IMR-90 (cell line): ENCODE measurements around the gene FAM131C.

Experiments
- BHLHE40 ChIP-seq: fragments of 150-350 bp; IDR thresholded peaks from 2 replicates; pipeline ENCODE4 v1.6.1; 2016; ENCODE audit warnings: mild to moderate bottlenecking, low read depth, low read length
- CEBPB ChIP-seq: IDR thresholded peaks from 2 replicates; pipeline ENCODE4 v1.6.1; 2012; ENCODE audit warnings: low read depth, low read length, improper control_type of control experiment
- CHD1 ChIP-seq: IDR thresholded peaks from 2 replicates; pipeline ENCODE4 v1.6.1; 2012; ENCODE audit warnings: low read depth, low read length, improper control_type of control experiment
- CTCF ChIP-seq: conservative IDR thresholded peaks from 2 replicates; pipeline ENCODE4 v1.5.1; 2012; ENCODE audit warnings: mild to moderate bottlenecking, low read depth, low read length, improper control_type of control experiment
- ELK1 ChIP-seq: fragments of 150-350 bp; IDR thresholded peaks from 2 replicates; pipeline ENCODE4 v1.6.1; 2016; ENCODE audit warnings: low read depth, mild to moderate bottlenecking, low read length, moderate library complexity, borderline replicate concordance
- FOS ChIP-seq: fragments of 150-350 bp; IDR thresholded peaks from 2 replicates; pipeline ENCODE4 v1.6.1; 2016; ENCODE audit warnings: low read depth, low read length
- MAZ ChIP-seq: IDR thresholded peaks from 2 replicates; pipeline ENCODE4 v1.6.1; 2012; ENCODE audit warnings: low read depth, mild to moderate bottlenecking, low read length, improper control_type of control experiment, moderate library complexity, borderline replicate concordance
- MXI1 ChIP-seq: IDR thresholded peaks from 2 replicates; pipeline ENCODE4 v1.6.1; 2012; ENCODE audit warnings: low read depth, mild to moderate bottlenecking, low read length, moderate library complexity, borderline replicate concordance
- NFE2L2 ChIP-seq: fragments of 150-350 bp; IDR thresholded peaks from 2 replicates; pipeline ENCODE4 v1.6.1; 2016; ENCODE audit warnings: low read depth, mild to moderate bottlenecking, low read length
- POLR2A ChIP-seq: IDR thresholded peaks from 2 replicates; pipeline ENCODE4 v1.6.1; 2012; ENCODE audit warnings: mild to moderate bottlenecking, low read depth, low read length
- RAD21 ChIP-seq: IDR thresholded peaks from 2 replicates; pipeline ENCODE4 v1.6.1; 2012; ENCODE audit warnings: low read length, improper control_type of control experiment
- RFX5 ChIP-seq: IDR thresholded peaks from 2 replicates; pipeline ENCODE4 v1.8.0; 2012; ENCODE audit warnings: low read depth, mild to moderate bottlenecking, low read length, moderate library complexity
- SMC3 ChIP-seq: fragments of 150-350 bp; IDR thresholded peaks from 2 replicates; pipeline ENCODE4 v1.6.1; 2016; ENCODE audit warnings: low read depth, mild to moderate bottlenecking, antibody characterized with exemption, low read length, moderate library complexity
- USF2 ChIP-seq: fragments of 150-350 bp; IDR thresholded peaks from 2 replicates; pipeline ENCODE4 v1.6.1; 2017; ENCODE audit warnings: mild to moderate bottlenecking, antibody characterized with exemption, low read length, low read depth

GRCh38 chr1:16099412-16099811 lies 26.0 kb upstream of the FAM131C start:
- TF ChIP-seq CTCF (no peak), BHLHE40 (no peak), CHD1 (no peak), FOS (no peak), USF2 (no peak), NFE2L2 (no peak), RAD21 (no peak), MXI1 (no peak), POLR2A (no peak), RFX5 (no peak), MAZ (no peak), CEBPB (no peak), ELK1 (no peak), SMC3 (no peak)
